ENCODE results near the gene DDX27.
A peak's percentile ranks its signal among the peaks of the same experiment; 100 is the strongest.
"Not testable (repeated sequence)": the region's sequence is repeated elsewhere in the genome, so short reads cannot be mapped to it uniquely, and the experiment has no call there.

DDX27 gene

GRCh38 chr20:49203746-49204145, 15.5 kb upstream of the DDX27 start:
- DNase-seq: no peak

GRCh38 chr20:49207076-49207475, 12.1 kb upstream of the DDX27 start:
- DNase-seq: no peak

DNA sequence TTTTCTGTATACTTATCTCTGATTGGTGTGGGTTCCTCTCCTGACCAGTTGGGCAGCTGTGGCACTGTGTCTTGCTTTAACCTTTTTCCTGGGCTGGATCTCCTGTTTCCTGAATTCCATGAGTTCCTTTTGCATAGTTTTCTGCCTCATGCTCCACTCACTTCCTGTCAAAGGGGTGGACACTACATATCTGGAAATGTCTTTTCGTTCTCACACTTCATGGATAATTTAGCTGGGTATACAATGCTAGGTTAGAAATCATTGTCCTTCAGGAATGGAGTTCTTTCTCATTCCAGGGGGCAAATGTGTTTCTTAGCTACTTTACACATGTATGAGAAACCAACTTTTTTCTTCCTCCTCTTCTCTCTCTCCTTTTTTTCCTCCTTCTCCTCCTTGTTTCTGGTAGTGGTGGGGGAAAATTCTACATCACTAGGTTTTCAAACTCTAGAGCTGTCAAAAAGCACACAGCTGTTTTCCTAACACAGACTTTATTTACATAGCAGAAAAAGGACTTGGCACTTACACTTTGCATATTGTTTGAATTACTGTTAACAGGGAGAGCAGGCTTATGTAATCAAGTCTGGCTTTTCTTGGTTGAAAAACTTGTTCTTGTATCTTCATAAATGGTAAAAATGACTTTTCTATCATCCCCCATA, 9.0 kb upstream of the DDX27 start:
- no peak for DNase-seq

GRCh38 chr20:49210757-49211110, 8.5 kb upstream of the DDX27 start:
- no peak for DNase-seq

DNA sequence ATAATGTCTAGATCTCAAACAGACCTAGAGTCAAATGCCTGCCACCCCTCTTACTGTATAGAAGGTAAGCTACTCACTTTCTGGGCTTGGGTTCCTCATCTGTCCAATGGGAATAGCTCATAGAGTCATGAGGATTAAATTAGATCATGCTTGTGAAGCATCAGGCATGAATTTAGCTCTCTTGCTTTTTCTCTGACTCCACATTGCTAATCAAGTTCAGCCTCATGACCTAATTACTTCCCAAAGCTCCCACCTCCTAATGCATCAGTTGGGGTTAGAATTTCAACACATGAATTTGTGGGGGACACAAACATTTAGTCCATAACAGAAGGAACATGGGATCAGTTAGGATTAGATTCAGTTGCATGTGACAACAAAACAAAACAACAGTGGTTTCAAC, 4.6 kb upstream of the DDX27 start:
- DNase-seq: no peak

DNA sequence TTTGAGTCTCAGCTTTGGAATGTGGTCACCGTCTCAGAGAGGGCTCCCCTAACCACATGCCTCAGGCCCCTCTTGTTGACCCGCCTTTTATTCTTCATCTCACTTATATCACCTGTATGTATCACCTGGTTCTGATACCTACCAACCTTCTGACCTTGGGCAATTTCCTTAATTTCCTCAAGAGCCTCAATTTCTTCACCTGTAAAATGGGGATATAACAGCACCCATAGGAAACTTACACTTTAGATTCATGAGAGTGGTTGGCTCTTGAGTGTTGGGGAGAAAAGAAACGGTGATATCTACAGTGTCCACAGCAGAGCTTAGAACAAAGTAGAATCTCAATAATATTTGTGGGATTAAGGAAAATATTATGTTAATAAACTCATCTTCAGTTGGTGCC, 4.0 kb upstream of the DDX27 start:
- no peak for DNase-seq

GRCh38 chr20:49216991-49217578, 2.1 kb upstream of the DDX27 start:
- DNase-seq: peak; percentile 87 to 92

DNA sequence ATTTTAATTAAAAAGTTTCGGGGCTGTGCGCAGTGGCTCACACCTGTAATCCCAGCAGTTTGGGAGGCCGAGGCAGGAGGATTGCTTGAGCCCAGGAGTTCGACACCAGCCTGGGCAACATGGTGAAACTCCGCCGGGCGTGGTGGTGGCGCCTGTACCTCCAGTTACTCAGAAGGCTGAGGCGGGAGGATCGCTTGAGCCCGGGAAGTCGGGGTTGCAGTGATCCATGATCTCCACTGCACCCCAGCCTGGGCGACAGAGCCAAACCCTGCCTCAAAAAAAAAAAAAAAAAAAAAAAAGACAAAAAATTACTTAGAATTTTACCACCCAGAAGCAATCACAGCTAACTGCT, 501 bp upstream of the DDX27 start:
- DNase-seq: not testable (repeated sequence)

GRCh38 chr20:49219924-49220831, 962 bp downstream of the DDX27 start:
- no peak for DNase-seq

DNA sequence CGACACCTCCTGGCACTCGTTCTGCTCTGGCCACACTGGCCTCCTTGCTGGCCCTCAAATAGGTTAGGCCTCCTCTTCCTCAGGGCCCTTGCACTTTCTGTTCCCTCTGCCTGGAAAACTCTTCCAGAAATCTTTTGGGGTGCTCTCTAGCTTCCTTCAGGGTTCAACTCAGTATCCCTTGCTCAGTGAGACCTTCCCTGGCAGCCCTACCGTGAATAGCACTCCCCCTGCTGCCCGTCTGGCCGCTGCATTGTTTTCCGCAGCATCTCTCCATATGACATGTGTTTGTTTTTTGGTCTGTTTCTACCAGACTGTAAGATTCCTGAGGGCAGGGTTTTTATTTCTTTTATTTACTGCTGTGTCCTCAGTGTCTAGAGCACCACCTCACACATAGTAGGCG, 6.7 kb downstream of the DDX27 start:
- no peak for DNase-seq

- no peak for DNase-seq
These were observed 9.5 kb downstream of the DDX27 start for GRCh38 chr20:49228676-49229075.

- no peak for DNase-seq
These were observed 10.2 kb downstream of the DDX27 start for GRCh38 chr20:49229381-49229780.

DNA sequence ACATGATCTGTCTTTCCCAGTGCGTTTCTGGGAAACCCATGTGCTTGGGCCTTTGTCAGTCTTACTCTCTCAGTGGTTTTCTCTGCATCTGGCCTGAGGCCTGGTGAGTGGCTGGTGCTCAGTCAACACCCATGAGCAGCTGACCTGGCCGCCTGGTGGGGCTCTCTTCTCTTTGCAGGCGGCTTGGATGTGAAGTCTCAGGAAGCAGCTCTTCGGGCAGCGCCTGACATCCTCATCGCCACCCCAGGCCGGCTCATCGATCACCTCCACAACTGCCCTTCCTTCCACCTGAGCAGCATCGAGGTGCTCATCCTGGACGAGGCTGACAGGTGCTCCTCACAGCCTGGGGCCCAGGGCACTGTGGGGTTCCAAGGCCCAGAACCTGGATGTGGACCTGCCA, 10.8 kb downstream of the DDX27 start:
- no peak for DNase-seq

DNA sequence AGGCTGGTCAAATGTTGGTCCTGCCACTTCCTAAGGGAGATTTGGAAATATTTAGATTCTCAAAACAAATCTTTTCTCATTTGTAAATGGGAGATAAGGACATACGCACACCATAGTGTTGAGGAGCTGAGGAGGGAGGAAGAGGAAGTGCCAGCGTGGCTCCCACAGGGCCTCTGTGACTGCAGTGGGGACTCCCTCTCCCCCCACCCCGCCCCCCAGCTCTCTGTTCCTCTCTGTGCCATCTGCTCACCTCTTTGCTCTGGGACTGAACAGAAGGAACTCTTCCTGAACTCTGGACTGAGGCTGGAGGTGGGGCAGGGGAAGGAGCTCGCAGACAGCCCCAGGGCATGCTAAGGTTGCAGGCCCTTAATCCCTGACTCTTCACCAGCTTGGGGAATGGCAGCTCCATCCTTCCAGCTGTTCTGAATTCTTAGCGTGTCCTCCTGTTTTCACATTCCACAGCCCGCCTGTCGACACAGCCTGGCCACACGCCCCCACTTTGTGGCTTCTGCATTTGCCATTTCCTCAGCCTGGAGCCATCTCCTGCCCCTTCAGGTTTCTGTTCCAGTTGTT, 11.4 kb downstream of the DDX27 start:
- peak in 1 of 2 donors; percentile 31 for DNase-seq

GRCh38 chr20:49231471-49231870, 12.3 kb downstream of the DDX27 start:
- no peak for DNase-seq

- DNase-seq: no peak
These were observed 14.0 kb downstream of the DDX27 start for GRCh38 chr20:49233226-49233625.

DNA sequence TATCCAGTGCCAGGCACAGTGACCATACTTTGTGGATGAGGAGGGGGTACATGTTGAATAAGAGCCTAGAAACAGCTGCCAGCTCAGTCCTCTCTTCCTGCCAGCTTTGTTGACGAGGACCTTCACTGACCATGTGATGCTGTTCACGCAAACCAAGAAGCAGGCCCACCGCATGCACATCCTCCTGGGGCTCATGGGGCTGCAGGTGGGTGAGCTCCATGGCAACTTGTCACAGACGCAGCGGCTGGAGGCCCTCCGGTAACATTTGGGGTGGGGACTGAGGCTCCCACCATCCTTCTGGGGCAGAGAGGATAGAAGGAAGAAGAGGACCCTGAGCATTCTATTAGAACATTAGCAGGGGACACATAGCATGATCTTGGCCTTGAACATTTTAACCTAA, 15.6 kb downstream of the DDX27 start:
- no peak for DNase-seq

DNA sequence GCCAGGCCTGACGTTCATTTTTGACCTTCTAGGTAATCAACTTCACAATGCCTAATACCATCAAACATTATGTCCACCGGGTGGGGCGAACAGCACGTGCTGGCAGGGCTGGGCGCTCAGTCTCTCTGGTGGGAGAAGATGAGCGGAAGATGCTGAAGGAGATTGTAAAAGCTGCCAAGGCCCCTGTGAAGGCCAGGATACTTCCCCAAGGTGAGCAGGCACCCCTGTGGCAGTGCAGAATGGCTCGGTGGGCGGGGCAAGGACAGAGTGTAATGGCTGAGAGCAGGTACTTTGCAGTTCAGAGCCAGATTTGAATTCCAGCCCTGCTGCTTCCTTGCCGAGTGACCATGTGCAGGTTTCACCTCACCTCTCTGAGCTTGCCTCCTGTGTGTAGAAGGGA, 17.1 kb downstream of the DDX27 start:
- DNase-seq: no peak

DNA sequence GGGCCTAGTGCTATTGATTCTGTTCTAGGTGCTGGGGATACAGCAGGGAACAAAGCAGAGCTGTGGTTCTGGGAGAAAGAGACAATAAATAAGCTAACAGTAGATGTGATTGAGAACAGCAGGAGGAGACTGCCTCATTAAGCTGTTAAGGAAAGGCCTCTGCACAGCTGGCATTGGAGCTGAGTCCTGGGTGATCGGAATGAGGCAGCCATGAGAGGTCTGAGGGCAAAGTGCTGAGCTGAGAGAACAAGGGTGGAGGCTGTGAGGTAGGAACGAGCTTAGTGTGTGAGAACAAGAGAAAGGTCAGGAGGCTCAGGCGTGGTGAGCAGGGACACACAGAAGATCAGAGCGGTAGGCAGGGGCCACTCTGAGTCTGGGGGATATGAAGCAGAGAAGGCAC, 18.3 kb downstream of the DDX27 start:
- no peak for DNase-seq

- DNase-seq: peak; percentile 15 to 50
These were observed 26.9 kb downstream of the DDX27 start for GRCh38 chr20:49245921-49246740.

DNA sequence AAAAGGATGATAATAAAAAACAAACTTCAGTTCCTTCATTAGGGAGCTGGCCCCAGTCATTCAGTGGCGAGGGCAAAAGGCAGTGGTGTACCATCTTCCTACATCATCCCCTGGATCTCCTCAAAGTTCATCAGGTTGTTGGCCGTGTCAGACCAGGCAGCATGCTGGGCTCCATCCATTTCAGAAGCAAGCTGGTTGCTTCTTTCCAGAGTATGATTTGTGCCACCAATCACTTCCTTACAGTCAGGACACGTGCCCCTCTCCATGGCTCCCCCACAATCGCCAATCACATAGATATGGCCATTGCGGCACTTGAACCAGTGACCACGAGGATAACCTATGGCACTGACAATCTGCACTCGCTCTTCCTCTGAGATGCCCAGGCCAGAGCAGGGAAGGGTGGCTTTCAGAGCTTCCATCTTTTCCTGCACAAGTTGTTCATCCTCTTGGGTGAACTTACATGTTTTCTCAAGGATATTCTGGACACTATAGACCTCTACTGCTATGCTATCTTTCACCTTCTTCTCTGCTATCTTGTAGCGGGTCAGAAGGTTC, 28.0 kb downstream of the DDX27 start:
- DNase-seq: no peak

DNA sequence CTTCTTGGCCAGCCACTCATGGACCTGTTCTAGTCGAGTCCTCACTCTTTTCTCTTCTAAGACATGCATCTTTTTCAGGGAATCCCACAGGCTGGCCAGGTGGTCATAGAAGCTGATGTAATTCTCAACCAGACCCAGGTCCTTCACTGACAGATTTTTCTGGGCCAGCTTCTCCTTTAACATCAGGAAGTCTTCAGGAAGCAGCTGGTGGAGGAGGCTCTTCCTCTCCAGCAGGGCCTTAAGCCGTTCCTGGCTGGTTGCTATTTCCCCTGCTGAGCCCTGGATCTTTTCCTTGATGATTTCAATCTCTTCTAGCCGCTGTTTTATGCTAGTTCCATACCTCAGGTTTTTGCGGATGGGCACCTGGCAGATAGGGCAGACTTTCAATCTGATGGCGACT, 28.6 kb downstream of the DDX27 start:
- DNase-seq: no peak

DNA sequence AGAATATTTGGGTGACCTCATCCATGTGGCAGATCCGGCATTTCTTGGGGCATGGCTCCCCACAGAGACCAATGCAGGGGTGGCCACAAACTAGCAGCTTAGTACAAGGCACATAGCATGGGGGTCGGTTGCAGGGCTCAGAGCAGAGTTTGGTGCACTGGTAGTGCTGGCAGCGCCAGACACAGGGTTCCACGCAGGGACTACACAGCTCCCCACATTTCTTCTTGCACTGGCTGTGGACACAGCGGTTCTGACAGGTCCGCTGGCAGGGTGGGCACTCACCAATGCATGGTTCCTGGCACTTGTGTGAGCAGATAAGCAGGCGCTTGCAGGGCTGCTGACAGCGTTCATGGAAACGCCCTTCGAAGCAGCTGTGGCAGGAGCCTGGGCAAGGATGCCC, 29.1 kb downstream of the DDX27 start:
- no peak for DNase-seq
